ENCODE measurements around the gene OR10AG1.

OR10AG1 gene, protein sequence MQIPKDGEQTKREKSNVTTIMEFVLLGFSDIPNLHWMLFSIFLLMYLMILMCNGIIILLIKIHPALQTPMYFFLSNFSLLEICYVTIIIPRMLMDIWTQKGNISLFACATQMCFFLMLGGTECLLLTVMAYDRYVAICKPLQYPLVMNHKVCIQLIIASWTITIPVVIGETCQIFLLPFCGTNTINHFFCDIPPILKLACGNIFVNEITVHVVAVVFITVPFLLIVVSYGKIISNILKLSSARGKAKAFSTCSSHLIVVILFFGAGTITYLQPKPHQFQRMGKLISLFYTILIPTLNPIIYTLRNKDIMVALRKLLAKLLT

GRCh38 chr11:55969845-55970244 lies at the start of gene OR10AG1:
OR10AG1 (minus strand) TSS chr11:55969945; CDS start chr11:55969907, 38 bp downstream.
- DNase-seq, result no peak

GRCh38 chr11:56013805-56014204 lies 44.1 kb upstream of the OR10AG1 start:
- no peak for DNase-seq

GRCh38 chr11:56010716-56011115 lies 41.0 kb upstream of the OR10AG1 start:
- no peak for DNase-seq

DNA sequence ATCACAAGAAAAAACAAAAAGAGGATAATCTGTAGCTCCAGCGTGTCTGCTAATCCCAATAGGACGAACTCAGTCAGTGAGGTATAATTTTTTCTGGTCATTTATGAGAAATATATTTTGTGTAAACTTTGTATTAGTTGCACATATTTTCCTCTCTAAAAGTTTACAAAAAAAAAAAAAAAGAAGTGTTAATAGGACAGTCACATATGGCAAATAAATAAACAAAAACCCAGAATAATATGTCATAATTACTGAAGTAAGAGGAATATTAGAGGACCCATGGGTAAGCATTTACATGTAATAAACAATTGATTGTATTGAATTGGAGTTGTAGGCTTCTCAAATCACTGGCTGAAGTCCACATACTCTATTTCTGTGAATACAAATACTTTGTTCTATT lies 24.8 kb upstream of the OR10AG1 start, which contains the start of gene OR5F1:
TSS of gene OR5F1 (minus strand) at position 101 of the 400 bp plus-strand sequence. CDS start at position 101, 0 bp downstream.
- DNase-seq, result no peak

DNA sequence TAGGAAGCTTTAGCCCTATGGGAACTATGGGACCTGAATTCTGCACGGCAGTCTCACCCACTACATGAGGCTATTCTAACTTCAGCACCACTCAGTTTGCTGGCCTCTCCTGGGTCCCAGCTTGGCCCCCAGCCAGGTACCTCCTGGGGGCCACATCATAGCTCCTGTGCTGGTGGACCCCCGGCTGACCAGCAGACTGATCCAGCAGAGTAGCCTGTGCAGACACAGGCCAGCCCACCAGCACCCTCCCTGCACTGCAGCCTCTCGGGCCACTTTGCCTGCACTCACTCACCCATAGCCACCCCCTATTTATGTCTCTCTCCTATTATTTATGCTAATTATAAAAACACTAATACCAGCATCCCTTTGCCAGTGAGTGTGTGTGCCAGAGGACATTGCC lies 1.2 kb upstream of the OR10AG1 start:
- no peak for DNase-seq

DNA sequence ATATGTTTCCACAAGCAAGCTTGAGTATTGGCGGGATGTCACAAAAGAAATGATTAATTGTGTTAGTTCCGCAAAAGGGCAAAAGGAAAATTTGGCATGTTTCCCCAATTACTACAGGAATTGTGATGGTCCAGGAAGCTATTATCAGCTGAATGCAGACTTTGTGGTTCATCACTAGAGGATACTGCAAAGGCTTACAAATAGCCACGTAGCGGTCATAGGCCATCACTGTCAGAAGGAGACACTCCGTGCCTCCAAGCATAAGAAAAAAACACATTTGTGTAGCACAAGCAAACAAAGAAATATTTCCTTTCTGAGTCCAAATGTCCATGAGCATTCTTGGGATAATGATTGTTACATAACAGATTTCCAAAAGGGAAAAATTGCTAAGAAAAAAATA lies 1.8 kb downstream of the OR10AG1 start:
- no peak for DNase-seq

GRCh38 chr11:55966391-55966790 lies 3.4 kb downstream of the OR10AG1 start:
- DNase-seq, result no peak

DNA sequence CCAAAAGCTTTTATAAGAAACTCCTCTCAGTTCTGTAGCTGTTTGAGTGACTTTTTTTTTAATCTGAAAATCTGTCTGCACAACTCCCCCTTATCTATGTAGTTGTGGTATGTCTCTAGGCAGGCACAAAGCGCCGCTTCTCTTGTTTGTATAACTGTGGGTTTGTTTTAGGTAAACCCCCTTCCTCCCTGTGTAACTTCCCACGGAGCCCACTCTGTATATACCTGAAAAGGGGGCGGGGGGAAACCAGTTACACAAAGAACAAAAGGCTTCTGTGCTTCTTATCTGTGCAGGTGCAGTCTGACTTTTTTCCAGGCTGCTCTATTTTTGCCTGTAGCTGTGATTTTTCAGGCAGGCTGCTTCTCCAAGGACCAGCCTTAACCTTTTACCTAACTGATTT lies 13.2 kb downstream of the OR10AG1 start:
- no peak for DNase-seq

- no peak for DNase-seq
Measured at GRCh38 chr11:55949330-55949729, 20.4 kb downstream of the OR10AG1 start.

GRCh38 chr11:55942785-55943392 lies 26.9 kb downstream of the OR10AG1 start:
- DNase-seq, result no peak

GRCh38 chr11:55936300-55936699 lies 33.4 kb downstream of the OR10AG1 start, which contains the start of gene OR5I1:
OR5I1 (minus strand) TSS chr11:55936400; CDS start chr11:55936400, 0 bp downstream.
- DNase-seq, result no peak

- no peak for DNase-seq
Measured at GRCh38 chr11:55920537-55920936, 49.2 kb downstream of the OR10AG1 start.

Measured in NCI-H2107 (cell line).